ENCODE results near the gene ZBTB37.

- TF ChIP-seq POLR2A (IDR thresholded peaks at IDR 0.05) (no peak), CTCF (IDR thresholded peaks at IDR 0.05 in 8 of 11, conservative IDR thresholded peaks at IDR 0.05 in 3 of 11) (no peak)
Measured at GRCh38 chr1:173865468-173866164, 2.6 kb upstream of the ZBTB37 start.

All from spleen (tissue), 7 donors.